SK-N-SH treated with all-trans-retinoic acid at 6 μM for 48 hours (cell line): Measurements from ENCODE around the gene CACNB3.

ENCODE experiments used
- ATAC-seq: fragments of 200-7000 bp; cut with Tn5 transposase; 3 replicates; pipeline ENCODE4 v1.9.1; 2020; ENCODE audit warnings: mild to moderate bottlenecking, moderate library complexity
- ARNTL ChIP-seq: fragments of 450-650 bp; formaldehyde crosslinking; IDR thresholded peaks from 2 replicates; pipeline ENCODE4 v1.5.0; 2020; ENCODE audit warnings: low read depth, mild to moderate bottlenecking, moderate library complexity, borderline replicate concordance
- BACH2 ChIP-seq: fragments of 250-450 bp; sonication (Bioruptor Pico); IDR thresholded peaks from 2 replicates; pipeline ENCODE4 v1.9.0; 2021; ENCODE audit warnings: mild to moderate bottlenecking, borderline replicate concordance
- CSDC2 ChIP-seq: fragments of 250-450 bp; sonication (Bioruptor Pico); IDR thresholded peaks from 2 replicates; pipeline ENCODE4 v1.5.0; 2020; ENCODE audit warnings: mild to moderate bottlenecking, moderate library complexity
- CSRNP3 ChIP-seq: fragments of 250-450 bp; sonication (Bioruptor Pico); IDR thresholded peaks from 2 replicates; pipeline ENCODE4 v1.5.1; 2021; ENCODE audit warnings: mild to moderate bottlenecking, moderate library complexity
- GLIS3 ChIP-seq: fragments of 250-450 bp; sonication (Bioruptor Pico); IDR thresholded peaks from 2 replicates; pipeline ENCODE4 v1.5.0; 2020; ENCODE audit warnings: mild to moderate bottlenecking, moderate library complexity
- ISL1 ChIP-seq: fragments of 250-450 bp; sonication (Bioruptor Pico); IDR thresholded peaks from 2 replicates; pipeline ENCODE4 v2.1.2; 2022; ENCODE audit warnings: mild to moderate bottlenecking, moderate library complexity
- RARB ChIP-seq: fragments of 250-450 bp; sonication (Bioruptor Pico); IDR thresholded peaks from 2 replicates; pipeline ENCODE4 v1.8.0; 2021; ENCODE audit warnings: mild to moderate bottlenecking, moderate library complexity
- TCF4 ChIP-seq: fragments of 250-450 bp; sonication (Bioruptor Pico); IDR thresholded peaks from 2 replicates; pipeline ENCODE4 v1.8.0; 2021; ENCODE audit warnings: mild to moderate bottlenecking, moderate library complexity, borderline replicate concordance
- TOX ChIP-seq: fragments of 250-450 bp; sonication (Bioruptor Pico); IDR thresholded peaks from 2 replicates; pipeline ENCODE4 v1.8.0; 2021; ENCODE audit warnings: mild to moderate bottlenecking, moderate library complexity, borderline replicate concordance
- ZC3H10 ChIP-seq: fragments of 250-450 bp; sonication (Bioruptor Pico); IDR thresholded peaks from 2 replicates; pipeline ENCODE4 v1.5.1; 2021; ENCODE audit warnings: mild to moderate bottlenecking, moderate library complexity
- ZFP3 ChIP-seq: fragments of 250-450 bp; sonication (Bioruptor Pico); IDR thresholded peaks from 2 replicates; pipeline ENCODE4 v1.5.0; 2020; ENCODE audit warnings: mild to moderate bottlenecking, moderate library complexity
- ZFP30 ChIP-seq: fragments of 450-650 bp; formaldehyde crosslinking; IDR thresholded peaks from 2 replicates; pipeline ENCODE4 v1.5.0; 2022; ENCODE audit warnings: mild to moderate bottlenecking, moderate library complexity
- ZNF70 ChIP-seq: fragments of 450-650 bp; formaldehyde crosslinking; IDR thresholded peaks from 2 replicates; pipeline ENCODE4 v1.5.0; 2020; ENCODE audit warnings: mild to moderate bottlenecking, moderate library complexity
- ZNF8 ChIP-seq: fragments of 450-650 bp; formaldehyde crosslinking; IDR thresholded peaks from 2 replicates; pipeline ENCODE4 v1.5.0; 2020; ENCODE audit warnings: mild to moderate bottlenecking, moderate library complexity
- TF ChIP-seq, protein P1 (sequence below): fragments of 250-450 bp; sonication (Bioruptor Pico); IDR thresholded peaks from 2 replicates; pipeline ENCODE4 v1.8.0; 2020; ENCODE audit warnings: mild to moderate bottlenecking, moderate library complexity, borderline replicate concordance
- TF ChIP-seq, protein P2 (sequence below): fragments of 250-450 bp; sonication (Bioruptor Pico); IDR thresholded peaks from 2 replicates; pipeline ENCODE4 v1.5.1; 2020; ENCODE audit warnings: low read depth, mild to moderate bottlenecking, moderate library complexity
- TF ChIP-seq, protein P3 (sequence below): fragments of 250-450 bp; sonication (Bioruptor Pico); IDR thresholded peaks from 2 replicates; pipeline ENCODE4 v1.8.0; 2021; ENCODE audit warnings: low read depth, mild to moderate bottlenecking, moderate library complexity, borderline replicate concordance

The CACNB3 gene

DNA sequence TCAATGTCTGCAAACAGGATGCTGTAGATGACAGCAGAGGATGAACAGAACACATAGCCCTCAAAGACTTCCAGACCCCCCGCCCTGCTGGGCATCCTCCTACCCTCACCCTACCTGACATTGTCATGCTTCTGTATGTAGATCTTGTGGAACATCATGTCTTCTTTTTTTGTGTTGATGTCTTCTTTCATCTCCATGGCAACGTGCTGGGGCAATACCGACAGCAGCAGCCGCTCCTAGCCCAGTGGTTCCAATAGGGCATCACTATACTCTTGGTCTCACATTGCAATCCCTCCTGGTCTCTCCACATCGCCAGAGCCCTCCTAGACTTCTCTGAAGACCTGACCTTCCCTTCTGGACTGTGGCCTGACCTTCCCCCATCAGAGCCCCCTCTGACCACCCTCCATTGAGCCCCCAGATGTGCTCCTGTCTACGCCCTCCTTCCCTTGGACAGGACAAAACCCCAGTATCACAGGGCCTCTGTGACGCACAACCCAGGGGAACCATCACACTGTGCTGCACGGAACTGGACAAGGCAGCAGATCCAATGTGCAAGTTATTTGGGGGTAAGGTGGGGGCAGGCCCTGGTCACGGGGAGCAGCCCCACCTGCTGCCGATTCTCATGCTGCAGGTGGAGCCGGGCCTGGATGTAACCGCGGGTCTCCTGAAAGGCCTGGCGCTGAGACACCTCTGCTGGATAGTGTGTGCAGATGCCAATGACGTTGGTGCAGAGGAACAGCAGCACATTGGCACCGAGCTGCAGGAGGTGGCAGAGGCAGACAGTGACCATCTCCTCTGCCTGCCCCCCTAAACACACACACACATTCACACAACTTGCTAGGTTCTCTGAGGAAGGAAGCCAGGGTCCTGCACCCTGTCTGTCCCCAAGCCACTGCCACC, 40.5 kb upstream of the CACNB3 start (continued):
- TF ChIP-seq CSRNP3: no peak
- no peak for TF ChIP-seq ARNTL (CRISPR knock-in tag)
- TF ChIP-seq CSDC2: no peak
- TF ChIP-seq BACH2 (CRISPR knock-in tag): no peak
- TF ChIP-seq ZNF8 (CRISPR knock-in tag): no peak
- TF ChIP-seq RARB (CRISPR knock-in tag): no peak
- TF ChIP-seq ZNF70 (CRISPR knock-in tag): no peak
- TF ChIP-seq ZC3H10: no peak
- no peak for TF ChIP-seq GLIS3 (CRISPR knock-in tag)
- no peak for TF ChIP-seq ZFP30 (CRISPR knock-in tag)

GRCh38 chr12:48779869-48780268, 38.4 kb upstream of the CACNB3 start:
- TF ChIP-seq, protein P1, sequence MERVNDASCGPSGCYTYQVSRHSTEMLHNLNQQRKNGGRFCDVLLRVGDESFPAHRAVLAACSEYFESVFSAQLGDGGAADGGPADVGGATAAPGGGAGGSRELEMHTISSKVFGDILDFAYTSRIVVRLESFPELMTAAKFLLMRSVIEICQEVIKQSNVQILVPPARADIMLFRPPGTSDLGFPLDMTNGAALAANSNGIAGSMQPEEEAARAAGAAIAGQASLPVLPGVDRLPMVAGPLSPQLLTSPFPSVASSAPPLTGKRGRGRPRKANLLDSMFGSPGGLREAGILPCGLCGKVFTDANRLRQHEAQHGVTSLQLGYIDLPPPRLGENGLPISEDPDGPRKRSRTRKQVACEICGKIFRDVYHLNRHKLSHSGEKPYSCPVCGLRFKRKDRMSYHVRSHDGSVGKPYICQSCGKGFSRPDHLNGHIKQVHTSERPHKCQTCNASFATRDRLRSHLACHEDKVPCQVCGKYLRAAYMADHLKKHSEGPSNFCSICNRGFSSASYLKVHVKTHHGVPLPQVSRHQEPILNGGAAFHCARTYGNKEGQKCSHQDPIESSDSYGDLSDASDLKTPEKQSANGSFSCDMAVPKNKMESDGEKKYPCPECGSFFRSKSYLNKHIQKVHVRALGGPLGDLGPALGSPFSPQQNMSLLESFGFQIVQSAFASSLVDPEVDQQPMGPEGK: peak; percentile 80; the same call in 1 of the 2 replicates
- TF ChIP-seq TCF4: no peak
- TF ChIP-seq, all 23 proteins: peak for 1
- peak; percentile 77 for ATAC-seq

GRCh38 chr12:48780381-48781025, 37.8 kb upstream of the CACNB3 start:
- ATAC-seq: peak; percentile 13
- TF ChIP-seq ZC3H10: no peak
- TF ChIP-seq ZFP3 (CRISPR knock-in tag): no peak
- no peak for TF ChIP-seq ARNTL (CRISPR knock-in tag)
- no peak for TF ChIP-seq ZFP30 (CRISPR knock-in tag)
- no peak for TF ChIP-seq ZNF70 (CRISPR knock-in tag)
- TF ChIP-seq, protein P2, sequence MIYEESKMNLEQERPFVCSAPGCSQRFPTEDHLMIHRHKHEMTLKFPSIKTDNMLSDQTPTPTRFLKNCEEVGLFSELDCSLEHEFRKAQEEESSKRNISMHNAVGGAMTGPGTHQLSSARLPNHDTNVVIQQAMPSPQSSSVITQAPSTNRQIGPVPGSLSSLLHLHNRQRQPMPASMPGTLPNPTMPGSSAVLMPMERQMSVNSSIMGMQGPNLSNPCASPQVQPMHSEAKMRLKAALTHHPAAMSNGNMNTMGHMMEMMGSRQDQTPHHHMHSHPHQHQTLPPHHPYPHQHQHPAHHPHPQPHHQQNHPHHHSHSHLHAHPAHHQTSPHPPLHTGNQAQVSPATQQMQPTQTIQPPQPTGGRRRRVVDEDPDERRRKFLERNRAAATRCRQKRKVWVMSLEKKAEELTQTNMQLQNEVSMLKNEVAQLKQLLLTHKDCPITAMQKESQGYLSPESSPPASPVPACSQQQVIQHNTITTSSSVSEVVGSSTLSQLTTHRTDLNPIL: no peak
- TF ChIP-seq, protein P3, sequence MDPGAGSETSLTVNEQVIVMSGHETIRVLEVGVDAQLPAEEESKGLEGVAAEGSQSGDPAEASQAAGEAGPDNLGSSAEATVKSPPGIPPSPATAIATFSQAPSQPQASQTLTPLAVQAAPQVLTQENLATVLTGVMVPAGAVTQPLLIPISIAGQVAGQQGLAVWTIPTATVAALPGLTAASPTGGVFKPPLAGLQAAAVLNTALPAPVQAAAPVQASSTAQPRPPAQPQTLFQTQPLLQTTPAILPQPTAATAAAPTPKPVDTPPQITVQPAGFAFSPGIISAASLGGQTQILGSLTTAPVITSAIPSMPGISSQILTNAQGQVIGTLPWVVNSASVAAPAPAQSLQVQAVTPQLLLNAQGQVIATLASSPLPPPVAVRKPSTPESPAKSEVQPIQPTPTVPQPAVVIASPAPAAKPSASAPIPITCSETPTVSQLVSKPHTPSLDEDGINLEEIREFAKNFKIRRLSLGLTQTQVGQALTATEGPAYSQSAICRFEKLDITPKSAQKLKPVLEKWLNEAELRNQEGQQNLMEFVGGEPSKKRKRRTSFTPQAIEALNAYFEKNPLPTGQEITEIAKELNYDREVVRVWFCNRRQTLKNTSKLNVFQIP (CRISPR knock-in tag): no peak
- TF ChIP-seq, protein P1: no peak
- TF ChIP-seq TOX (CRISPR knock-in tag): no peak

DNA sequence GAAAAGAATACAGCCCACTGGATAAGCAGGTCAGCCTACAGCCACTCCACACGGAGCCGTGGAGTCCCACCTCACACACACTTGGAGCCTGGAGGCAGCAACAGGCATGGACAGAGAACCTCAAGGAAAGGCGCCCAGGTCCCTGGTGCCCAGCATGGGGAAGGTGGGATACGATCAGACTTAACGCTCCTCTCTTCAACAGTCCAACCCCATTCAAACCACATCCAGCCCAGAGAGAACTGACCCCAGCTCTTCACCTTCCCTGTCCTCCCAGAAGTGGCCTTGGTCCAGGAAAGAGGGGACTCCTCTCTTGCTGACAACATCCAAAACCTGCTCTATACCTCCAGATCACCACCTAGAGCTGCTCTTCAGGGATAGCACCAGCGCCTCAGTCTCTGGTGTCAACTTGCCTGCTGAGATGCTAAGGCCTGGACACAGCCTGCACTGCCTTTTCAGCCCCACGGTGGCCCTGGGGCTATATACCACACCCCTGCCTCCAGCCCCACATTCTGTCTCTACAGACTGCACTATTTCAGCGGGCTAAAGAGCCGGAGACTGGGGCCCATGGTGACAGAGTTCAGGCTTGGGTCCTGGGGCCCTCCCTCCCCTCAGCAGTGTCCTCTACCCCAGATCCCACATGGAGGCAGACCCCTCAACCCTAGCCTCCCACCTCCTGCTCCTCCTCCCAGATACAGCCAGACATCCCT, 36.4 kb upstream of the CACNB3 start:
- no peak for ATAC-seq
- TF ChIP-seq ZC3H10 (no peak), ZNF70 (CRISPR knock-in tag) (no peak), ZFP30 (CRISPR knock-in tag) (no peak), RARB (CRISPR knock-in tag) (no peak), ISL1 (CRISPR knock-in tag) (no peak)
